Glomerular visceral epithelial cell (primary cell): ENCODE results near the gene JDP2.
"Not testable (repeated sequence)": the region's sequence is repeated elsewhere in the genome, so short reads cannot be mapped to it uniquely, and the experiment has no call there.

ENCODE experiments used
- DNase-seq: peaks from one replicate; pipeline ENCODE4 v3.0.0-alpha.2; 2016; ENCODE audit errors: extremely low spot score

Gene JDP2

GRCh38 chr14:75427482-75428229, at the start of gene JDP2:
Gene JDP2, plus strand, starts transcription at chr14:75428022. Its CDS starts 9,899 bp downstream, at chr14:75437921.
- DNase-seq = peak; percentile 63

GRCh38 chr14:75379246-75379929, 48.4 kb upstream of the JDP2 start:
- DNase-seq = no peak

- no peak for DNase-seq
These were observed 47.9 kb upstream of the JDP2 start for GRCh38 chr14:75379930-75380270.

- DNase-seq = no peak
These were observed 47.2 kb upstream of the JDP2 start for GRCh38 chr14:75380656-75381055.

- no peak for DNase-seq
These were observed 46.2 kb upstream of the JDP2 start for GRCh38 chr14:75381642-75382041.

- DNase-seq = not testable (repeated sequence)
These were observed 44.6 kb upstream of the JDP2 start for GRCh38 chr14:75383219-75383618.

- no peak for DNase-seq
These were observed 44.1 kb upstream of the JDP2 start for GRCh38 chr14:75383721-75384120.

- no peak for DNase-seq
These were observed 38.1 kb upstream of the JDP2 start for GRCh38 chr14:75389679-75390078.

GRCh38 chr14:75390183-75390582, 37.6 kb upstream of the JDP2 start:
- no peak for DNase-seq

GRCh38 chr14:75391953-75392352, 35.9 kb upstream of the JDP2 start:
- DNase-seq = no peak

GRCh38 chr14:75392686-75393641, 34.9 kb upstream of the JDP2 start:
- no peak for DNase-seq

GRCh38 chr14:75393794-75394193, 34.0 kb upstream of the JDP2 start:
- no peak for DNase-seq

GRCh38 chr14:75395862-75396261, 32.0 kb upstream of the JDP2 start:
- no peak for DNase-seq

GRCh38 chr14:75399321-75399720, 28.5 kb upstream of the JDP2 start:
- DNase-seq = no peak

GRCh38 chr14:75399843-75400775, 27.7 kb upstream of the JDP2 start:
- peak; percentile 23 for DNase-seq

GRCh38 chr14:75401361-75401760, 26.5 kb upstream of the JDP2 start:
- DNase-seq = no peak

GRCh38 chr14:75402867-75403413, 24.9 kb upstream of the JDP2 start:
- DNase-seq = no peak

- no peak for DNase-seq
These were observed 23.0 kb upstream of the JDP2 start for GRCh38 chr14:75404847-75405246.

- DNase-seq = no peak
These were observed 21.7 kb upstream of the JDP2 start for GRCh38 chr14:75406102-75406501.

GRCh38 chr14:75406856-75407255, 21.0 kb upstream of the JDP2 start:
- no peak for DNase-seq
